Cortex of kidney (tissue), 1 donor: ENCODE data around the gene TAOK2.
A peak's percentile ranks its signal among the peaks of the same experiment; 100 is the strongest.
"Not testable (repeated sequence)": the region's sequence is repeated elsewhere in the genome, so short reads cannot be mapped to it uniquely, and the experiment has no call there.

Experiments used
- DNase-seq: peaks from one replicate; lab custom pipeline; 2025; lab: John Stamatoyannopoulos, UW

The TAOK2 gene

DNA sequence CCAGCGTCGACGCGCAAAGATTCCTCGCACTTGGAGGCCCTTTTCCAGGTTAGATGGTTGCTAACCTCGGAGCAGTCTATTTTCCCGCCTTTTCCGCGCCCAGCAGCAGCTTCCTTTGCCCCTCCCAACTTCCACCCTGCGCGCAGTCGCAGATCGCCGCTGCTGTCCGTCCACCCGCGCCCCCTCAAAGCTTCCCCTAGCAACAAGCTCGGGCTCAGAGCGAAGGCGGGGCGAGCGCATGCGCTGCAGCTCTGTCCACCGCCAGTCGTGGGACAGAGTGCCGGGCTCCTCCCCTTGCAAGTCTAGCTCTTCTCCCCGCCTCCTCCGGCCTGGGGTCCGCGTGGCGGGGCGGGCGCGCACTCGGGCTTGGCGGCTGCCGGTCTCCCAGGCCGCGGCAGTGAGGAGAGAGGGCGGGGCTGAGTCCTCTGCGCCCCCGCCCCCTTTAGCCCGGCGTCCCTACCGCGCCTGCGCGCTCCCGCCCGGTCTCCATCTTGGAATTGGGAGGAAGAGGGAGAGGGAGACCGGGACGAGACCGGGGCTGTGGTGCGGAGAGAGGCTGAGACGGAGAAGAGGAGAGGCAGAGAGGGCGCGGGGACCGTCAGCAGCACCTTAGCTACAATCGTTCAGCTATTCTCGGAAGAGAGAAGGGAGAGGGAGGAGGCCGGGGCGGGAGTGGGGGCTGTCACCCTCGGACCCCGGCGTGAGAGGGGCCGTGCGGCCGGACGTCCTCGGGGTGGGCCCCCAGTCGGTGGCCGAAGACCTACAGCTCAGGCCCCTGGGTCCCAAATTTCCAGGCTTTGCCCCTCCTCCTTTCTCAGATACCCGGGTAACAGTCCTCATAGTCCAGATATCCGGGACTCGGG, at the start of gene TAOK2:
Gene TAOK2 (plus strand): TSS at position 485 of the 863 bp plus-strand sequence. CDS start 3,905 bp downstream, outside the sequence.
- peak; percentile 93 for DNase-seq

DNA sequence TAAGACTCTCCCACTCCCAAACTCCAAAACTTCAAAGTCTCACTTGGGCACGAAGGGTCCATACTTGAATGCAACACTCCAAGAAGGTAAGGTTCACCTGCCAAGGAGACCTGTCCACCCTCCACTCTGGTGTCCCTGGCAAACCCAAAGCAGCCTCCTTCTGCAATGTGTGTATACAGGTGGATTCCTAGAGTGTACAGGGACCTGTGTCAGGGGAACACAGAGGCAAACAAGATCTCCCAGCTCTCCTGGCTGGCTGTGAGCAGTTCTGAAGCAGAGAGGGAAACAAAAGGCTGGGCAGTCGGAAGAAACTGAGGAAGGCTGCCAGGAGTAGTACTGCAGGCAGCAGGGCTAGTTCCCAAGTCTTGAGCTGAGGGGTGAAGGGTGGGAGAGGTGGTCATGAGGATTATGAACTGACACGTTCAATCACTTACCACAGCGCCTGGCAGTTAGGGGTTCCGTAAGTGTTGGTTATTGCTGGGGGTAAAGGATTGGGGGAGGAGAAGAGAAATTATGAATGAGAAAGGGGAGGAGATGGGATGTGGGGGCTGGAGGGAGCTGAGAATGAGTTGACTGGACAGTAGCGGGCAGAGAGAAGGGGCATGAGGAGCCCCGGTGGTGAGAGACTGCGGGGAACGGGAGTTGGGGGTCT, 48.4 kb upstream of the TAOK2 start:
- no peak for DNase-seq

DNA sequence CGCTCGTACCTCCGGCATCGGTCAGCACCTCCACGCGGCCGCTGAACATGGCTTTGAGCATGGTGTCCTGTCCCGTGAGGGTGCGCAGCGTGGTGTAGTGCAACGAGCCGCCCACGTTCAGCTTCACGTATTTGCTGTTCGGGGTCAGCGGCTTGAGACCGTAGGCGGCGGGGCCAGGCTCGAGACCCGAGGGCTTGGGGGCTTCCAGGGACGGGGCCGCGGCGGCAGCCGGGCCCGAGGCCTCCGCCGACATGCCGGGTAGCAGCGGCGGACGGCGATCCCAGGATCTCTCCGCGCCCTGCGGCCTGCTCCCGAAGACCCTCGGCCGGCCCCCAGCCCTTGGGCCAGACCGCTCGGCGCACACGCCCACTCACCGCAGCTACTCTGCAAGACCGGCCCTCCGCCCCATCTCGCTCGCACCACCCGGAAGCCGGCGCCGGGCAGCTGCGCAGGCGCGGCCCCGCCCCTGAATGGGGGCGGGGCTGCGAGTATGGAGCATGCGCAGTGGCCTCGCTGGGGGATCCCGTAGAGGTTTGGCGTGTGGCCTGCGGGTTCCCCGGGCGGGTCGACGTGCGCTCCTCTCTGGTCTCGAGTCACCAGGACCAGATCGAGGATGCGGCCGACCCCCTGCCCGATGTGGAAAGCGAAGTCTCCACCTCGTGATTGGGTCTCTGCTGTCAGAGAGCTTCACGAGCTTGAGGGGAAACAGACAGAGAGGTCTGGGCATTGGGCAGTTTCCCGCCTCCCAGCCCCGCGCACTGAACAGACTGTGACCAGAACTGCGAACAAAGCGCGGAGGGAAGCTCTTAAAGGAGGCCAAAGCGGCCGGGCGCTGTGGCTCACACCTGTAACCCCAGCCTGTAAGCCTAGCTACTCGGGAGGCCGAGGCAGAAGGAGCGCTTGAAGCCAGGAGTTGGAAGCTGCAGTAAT, 47.6 kb upstream of the TAOK2 start, which contains the start of gene KCTD13:
Gene KCTD13 (minus strand): TSS at position 446 of the 930 bp plus-strand sequence. CDS start 193 bp downstream, at position 253.
- DNase-seq, result peak; percentile 60

DNA sequence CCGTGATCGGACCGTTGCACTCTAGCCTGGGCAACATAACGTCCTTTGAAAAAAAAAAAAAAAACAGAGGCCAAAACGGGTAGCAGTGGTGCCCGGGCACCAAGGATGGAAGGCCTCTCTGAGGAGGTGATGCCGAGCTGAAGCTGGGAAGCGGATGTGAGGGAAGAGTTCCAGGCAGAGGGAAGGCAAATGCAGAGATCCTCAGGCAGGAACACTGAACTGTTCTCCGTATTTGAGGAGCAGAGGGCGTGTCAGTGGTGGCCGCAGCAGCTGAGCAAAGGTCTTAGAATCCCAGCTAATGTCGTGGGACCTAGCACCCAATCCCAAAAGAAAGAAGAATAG, 47.0 kb upstream of the TAOK2 start:
- DNase-seq, result no peak

DNA sequence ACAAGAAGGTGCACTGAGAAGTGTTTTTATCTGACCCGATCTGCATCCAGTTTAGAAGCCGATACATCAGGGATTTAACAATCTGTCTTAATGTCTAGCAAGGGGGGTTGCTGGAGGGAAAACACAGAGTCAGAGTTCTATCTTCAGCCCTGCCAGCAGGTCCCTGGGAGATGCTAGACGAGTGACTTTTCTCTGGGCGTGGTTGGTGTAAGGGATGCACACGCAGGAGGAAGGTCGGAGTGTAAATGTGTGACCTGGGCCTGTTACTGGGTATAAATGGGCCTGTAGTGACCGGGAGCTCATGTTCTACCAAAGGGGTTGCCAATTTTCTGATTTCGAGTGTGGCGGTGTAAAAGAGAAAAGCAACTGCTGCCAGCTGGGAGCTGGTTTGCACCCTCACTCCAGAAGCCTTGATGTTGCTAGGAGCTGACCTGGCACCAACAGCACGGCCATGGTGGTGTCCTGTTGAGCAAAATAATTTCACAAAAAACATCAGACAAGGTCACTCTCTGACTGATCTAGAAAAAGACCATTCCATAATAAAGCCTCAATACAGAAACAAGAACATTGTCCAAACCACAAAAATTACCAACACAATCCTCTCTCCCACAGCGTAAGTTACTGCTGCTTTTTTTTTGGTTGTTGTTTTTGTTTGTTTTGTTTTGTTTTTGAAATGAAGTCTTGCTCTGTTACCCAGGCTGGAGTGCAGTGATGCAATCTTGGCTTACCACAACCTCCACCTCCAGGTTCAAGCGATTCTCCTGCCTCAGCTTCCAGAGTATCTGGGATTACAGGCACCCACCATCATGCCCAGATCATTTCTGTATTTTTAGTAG, 46.4 kb upstream of the TAOK2 start:
- no peak for DNase-seq

DNA sequence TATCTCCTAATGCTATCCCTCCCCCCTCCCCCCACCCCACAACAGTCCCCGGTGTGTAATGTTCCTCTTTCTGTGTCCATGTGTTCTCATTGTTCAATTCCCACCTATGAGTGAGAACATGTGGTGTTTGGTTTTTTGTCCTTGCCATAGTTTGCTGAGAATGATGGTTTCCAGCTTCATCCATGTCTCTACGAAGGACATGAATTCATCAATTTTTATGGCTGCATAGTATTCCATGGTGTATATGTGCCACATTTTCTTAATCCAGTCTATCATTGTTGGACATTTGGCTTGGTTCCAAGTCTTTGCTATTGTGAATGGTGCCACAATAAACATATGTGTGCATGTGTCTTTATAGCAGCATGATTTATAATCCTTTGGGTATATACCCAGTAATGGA, 41.9 kb upstream of the TAOK2 start:
- DNase-seq, result not testable (repeated sequence)

DNA sequence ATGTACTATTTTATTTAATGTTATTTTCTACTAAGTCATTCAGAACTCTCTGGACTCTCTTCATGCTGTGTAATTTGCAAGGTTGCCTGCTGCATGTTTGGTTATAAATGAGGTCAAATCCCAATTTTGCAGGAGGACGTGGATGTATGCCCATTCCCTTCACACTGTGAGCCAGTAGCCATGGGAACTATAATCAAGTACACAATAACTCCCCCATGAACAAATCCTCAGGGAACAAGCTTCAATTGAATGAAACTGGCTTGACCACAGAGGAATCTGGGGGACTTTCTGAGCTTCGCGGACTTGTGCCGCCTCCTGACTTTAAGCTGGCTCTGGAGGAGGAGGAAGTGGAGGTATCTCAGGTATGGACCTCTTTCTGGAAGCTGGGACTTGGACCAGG, 33.0 kb upstream of the TAOK2 start:
- no peak for DNase-seq

DNA sequence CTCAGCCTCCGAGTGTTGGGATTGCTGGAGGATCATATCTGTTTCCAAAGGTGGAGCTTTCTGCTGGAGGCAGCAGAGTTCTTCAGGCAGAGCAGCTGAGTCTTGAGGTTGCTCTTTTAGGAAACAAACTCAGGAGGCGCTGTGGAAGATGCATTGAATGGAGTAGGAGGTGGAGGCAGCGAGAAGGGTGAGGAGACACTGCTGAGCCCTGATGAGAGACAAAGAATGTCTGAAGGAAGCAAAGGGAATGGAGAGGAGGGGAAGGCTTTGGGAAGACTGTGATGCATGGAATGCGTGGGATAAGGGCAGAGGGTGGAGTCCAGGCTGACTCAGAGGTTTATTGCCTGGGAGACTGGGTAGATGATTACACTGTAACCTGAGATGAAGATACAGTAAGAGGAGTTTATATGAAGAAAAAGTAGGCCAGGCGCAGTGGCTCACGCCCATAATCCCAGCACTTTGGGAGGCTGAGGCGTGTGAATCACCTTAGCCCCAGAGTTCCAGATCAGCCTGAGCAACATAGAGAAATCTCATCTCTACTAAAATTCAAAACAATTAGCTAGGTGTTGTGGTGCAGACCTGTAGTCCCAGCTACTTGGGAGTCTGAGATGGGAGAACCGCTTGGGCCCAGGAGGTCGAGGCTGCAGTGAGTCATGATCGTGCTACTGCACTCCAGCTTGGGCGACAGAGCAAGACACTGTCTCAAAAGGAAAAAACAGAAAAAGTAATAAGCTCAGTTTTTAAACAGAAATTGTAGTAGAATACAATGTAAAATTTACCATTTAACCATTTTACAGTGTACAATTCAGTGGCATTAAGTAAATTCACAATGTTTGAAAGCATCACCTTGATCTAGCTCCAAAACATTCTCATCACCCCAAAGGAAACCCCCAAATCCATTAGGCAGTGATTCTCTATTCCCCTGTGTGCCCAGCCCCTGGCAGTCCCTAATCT, 29.5 kb upstream of the TAOK2 start:
- no peak for DNase-seq

DNA sequence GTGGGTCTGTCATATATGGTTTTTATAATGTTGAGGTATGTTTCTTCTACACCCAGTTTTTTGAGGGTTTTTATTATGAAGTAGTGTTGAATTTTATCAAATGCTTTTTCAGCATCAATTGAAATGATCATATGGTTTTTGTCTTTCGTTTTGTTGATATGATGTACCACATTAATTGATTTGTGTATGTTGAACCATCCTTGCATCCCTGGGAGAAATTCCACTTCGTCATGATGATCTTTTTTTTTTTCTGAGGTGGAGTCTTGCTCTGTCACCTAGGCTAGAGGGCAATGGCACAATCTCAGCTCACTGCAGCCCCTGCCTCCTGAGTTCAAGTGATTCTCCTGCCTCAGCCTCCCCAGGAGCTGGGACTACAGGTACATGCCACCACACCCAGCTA, 25.8 kb upstream of the TAOK2 start:
- DNase-seq, result no peak

DNA sequence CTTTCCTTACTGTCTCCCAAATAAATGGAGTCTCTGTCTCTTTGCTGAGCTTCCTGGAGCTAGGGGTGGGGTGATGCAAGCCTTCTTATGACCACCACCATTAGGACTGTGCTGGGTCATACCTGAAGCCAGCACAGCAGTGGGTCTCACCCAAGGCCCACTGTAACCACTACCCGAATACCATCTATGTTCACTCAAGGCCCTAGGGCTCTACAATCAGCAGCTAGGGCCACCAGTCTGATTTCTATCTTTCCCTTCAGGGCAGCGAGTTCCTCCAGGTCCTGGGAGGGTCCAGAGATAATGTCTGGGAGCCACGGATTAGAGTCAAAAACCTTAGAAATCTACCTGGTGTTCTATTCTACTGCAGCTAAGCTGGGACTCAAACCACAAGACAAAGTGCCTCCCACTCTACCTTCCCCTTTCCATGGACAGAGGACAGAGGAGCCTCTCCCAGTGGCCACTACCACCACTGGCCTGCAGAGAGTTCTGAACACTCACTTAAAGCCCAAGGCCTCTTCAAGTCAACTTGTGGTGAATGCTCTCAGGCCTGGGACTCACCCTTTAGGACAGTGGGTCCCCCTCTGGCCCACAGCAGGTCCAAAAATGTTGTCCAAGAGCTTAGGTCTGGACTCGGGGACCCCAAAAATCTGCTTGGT, 22.7 kb upstream of the TAOK2 start:
- no peak for DNase-seq

DNA sequence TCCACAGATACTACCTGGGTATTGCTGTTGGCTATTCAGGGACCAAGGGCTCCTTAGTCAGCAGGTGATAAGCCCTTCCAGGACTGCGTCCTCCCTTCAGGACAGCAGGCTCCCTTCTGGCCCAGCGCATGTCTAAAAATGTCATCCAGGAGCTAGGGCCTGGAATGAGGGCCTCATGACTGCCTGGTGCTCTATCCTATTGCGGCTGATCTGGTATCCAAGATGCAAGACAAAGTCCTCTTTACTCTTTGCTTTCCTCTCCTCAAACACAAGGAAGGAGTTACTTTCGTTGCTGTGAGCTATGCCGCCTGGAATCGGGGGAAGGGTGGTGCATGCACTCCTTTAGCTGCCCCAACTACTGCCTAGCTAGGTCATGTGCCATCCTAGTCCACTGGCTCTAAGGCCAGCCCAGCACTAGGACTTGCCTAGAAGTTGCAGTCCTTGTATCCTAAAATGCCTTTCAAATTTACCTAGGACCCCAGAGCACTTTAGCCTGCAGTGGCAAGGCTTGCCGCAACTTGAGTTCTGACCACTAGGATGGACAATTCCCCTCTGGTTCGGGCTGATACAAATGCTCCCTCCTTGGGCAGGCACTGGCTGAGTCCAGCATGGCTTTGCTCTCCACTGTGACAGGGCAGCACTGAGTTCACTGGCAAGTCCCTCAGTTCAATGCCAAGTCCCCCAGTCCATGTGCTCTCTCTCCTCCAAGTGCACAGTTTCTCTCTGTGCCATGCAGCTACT, 21.9 kb upstream of the TAOK2 start:
- no peak for DNase-seq

DNA sequence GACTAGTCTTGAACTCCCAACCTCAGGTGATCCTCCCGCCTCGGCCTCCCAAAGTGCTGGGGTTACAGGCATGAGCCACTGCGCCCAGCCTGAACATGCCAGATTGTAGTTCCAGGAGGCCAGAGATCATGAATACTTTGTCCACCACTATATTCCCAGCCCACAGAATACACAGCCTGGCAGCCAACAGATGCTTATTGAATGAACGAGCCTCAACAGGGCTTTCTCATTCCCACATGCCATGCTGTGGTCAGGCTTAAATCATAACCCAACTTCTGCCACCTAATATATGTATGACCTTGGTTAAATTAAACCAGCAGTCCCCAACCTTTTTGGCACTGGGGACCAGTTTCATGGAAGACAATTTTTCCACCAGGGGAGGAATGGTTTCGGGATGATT, 14.9 kb upstream of the TAOK2 start:
- DNase-seq, result no peak

DNA sequence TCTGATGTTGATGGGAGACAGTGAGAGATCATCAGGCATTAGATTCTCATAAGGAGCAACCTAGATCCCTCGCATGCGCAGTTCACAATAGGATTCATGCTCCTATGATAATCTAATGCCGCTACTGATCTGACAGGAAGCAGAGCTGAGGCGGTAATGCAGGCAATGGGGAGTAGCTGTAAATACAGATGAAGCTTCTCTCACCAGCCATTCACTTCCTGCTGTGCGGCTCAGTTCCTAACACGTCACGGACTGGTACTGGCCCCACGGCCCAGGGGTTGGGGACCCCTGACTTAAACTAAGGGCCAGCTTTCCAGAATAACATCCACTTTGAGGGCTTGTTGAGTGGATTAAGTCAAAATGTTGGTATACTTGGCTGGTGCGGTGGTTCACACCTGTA, 14.4 kb upstream of the TAOK2 start:
- no peak for DNase-seq

DNA sequence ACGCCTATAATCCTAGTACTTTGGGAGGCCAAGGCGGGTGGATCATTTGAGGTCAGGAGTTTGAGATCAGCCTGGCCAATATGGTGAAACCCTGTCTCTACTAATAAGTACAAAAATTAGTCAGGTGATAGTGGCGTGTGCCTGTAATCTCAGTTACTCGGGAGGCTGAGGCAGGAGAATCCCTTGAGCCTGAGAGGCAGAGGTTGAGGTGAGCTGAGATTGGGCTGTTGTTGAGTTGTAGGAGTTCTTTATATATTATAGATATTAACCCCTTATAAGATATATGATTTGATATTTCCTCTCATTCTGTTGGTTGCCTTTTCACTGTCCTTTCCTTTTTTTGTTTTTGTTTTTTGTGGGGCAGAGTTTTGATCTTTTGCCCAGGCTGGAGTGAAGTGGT, 13.8 kb upstream of the TAOK2 start:
- DNase-seq, result not testable (repeated sequence)

DNA sequence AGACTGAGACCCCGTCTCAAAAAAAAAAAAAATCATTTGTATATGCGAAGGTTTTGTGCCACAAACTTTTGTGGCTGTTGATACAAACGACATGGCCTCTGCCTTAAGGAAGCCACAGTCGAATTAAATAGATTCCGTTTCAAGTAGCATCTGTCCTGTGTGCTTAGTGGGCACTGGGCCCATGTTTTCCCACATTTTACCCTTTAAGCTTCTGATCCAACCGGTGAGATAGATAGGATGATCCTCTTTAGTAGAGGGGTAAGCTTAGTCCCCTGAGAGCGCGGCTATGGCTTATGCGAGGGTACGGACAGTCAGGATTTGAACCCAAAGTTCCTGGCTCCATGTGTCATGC, 12.6 kb upstream of the TAOK2 start:
- DNase-seq, result no peak

DNA sequence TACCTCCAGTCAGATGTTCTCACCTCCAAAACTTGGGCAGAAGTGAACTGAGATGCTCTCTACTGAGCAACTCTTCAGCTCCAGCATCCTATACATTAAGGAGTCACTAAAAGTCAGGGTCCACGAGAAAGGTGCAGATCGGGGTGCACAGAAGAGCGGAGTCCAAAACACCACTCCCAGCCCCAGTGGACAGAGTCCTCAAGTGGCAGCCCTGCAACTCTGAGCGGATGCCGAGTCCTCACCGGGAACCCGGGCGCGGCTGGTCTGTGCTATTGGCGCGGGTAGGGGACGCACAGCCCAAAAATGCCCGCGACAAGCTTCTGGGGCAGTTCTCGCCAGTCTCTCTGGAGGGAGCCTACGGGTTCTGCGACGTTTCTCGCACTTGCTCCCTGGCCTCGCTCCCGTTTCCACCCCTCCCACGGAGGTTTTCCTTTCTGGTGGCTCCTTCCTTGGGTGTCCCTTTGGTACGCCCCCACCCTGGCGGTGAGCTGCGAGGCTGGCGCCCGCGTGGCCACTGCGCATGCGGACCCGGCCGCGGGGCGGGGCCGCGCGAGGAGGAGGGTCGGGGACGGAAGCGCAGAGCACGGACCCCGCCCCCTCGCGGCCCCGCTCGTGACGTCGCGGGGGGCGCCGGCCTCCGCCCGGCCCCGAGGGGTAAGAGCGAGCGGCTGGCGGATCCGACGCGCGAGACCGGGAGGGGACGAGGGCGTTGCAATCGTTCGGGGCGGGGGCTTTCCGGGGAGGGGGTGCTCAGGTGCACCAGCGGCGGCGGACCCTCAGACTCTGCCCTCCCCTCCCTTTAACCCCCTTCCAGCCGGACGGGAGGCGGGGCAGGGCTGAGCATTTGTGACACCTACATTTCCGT, 12.0 kb upstream of the TAOK2 start, which contains the start of gene TMEM219:
Gene TMEM219 (plus strand): TSS at position 601 of the 865 bp plus-strand sequence. CDS start 1,065 bp downstream, outside the sequence.
- no peak for DNase-seq

DNA sequence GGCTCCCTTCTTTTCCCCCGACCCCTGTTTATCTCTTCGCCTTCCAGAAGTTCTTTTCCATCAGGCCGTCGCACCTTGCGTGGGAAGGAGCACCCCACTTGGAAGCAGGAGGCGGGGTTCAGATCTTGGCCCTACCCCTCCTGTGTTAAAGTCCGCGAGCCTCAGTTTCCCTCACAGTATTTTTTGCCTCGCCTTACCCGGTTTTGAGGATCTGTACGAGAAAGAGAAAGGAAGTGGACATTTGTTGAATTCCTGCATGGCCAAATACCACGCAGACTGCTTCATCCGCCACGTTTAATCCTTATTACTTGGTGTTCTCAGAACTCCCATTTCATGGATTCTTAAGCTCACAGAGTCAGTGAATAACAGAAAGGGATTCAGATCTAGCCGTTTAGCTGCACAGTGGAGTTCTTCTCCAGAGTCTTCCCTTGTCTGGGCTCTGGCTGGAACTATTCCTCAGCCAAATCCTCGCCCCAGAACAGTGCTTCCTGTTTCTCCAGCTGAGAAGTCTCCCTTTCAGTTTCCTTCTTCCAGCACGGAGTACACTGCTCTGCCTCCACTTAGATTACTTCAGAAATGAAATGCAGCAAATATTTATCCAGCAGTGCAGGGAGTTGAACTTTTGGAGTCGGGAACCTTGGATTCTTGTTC, 11.2 kb upstream of the TAOK2 start:
- no peak for DNase-seq
